Smooth muscle cell (in vitro differentiated cells): Measurements from ENCODE around the gene ALDH5A1. TPM values are rescaled to one million over a fixed set of nuclear protein-coding genes. Genes with fewer than 3 reads are reported as not detected.

ENCODE experiments used
- DNase-seq: peaks from one replicate; lab custom pipeline; 2025; ENCODE audit not compliant: unreplicated experiment; lab: John Stamatoyannopoulos, UW
- H2AFZ ChIP-seq: fragments of 200-600 bp; sonication (generic); 2 replicates; pipeline ENCODE4 v1.6.0; 2016; ENCODE audit warnings: antibody characterized with exemption, low read depth, mild to moderate bottlenecking
- H3F3A ChIP-seq: fragments of 200-600 bp; sonication (generic); 2 replicates; pipeline ENCODE4 v1.6.0; 2017; ENCODE audit warnings: antibody characterized with exemption, low read depth
- H3K27ac ChIP-seq: fragments of 200-600 bp; sonication (generic); 2 replicates; pipeline ENCODE4 v1.5.1; 2016; ENCODE audit warnings: low read depth, mild to moderate bottlenecking
- H3K27me3 ChIP-seq: fragments of 200-600 bp; sonication (generic); 2 replicates; pipeline ENCODE4 v1.6.1; 2016; ENCODE audit warnings: low read depth, mild to moderate bottlenecking
- H3K36me3 ChIP-seq: fragments of 200-600 bp; sonication (generic); 2 replicates; pipeline ENCODE4 v1.5.1; 2016; ENCODE audit warnings: low read depth
- H3K4me1 ChIP-seq: fragments of 200-600 bp; sonication (generic); 2 replicates; pipeline ENCODE4 v1.5.1; 2016; ENCODE audit warnings: low read depth
- H3K4me2 ChIP-seq: fragments of 200-600 bp; sonication (generic); 2 replicates; pipeline ENCODE4 v1.6.0; 2016; ENCODE audit warnings: mild to moderate bottlenecking
- H3K4me3 ChIP-seq: fragments of 200-600 bp; sonication (generic); 2 replicates; pipeline ENCODE4 v1.5.1; 2016; ENCODE audit warnings: mild to moderate bottlenecking
- H3K79me2 ChIP-seq: fragments of 200-600 bp; sonication (generic); 2 replicates; pipeline ENCODE4 v1.6.0; 2016; ENCODE audit warnings: low read depth, mild to moderate bottlenecking
- H3K9ac ChIP-seq: fragments of 200-600 bp; sonication (generic); 2 replicates; pipeline ENCODE4 v1.6.0; 2016; ENCODE audit warnings: low read depth
- H3K9me3 ChIP-seq: fragments of 200-600 bp; sonication (generic); replicated peaks from 2 replicates; pipeline ENCODE4 v1.5.1; 2016; ENCODE audit warnings: low read depth
- H4K20me1 ChIP-seq: fragments of 200-600 bp; sonication (generic); 2 replicates; pipeline ENCODE4 v1.6.0; 2016; ENCODE audit warnings: low read depth
- WGBS: methylation state at CpG from one replicate; pipeline ENCODE4 v1.1.7; 2016; ENCODE audit warnings: low lambda C conversion rate; 5-methylcytosine and 5-hydroxymethylcytosine counted together
- polyA plus RNA-seq: library from polyadenylated mRNA; unstranded; fragments of >200 nt; fragmentation: Nextera tagmentation; extraction: Ambion mirVana; gene quantifications from 2 replicates; pipeline ENCODE4 v1.2.1, GENCODE V29; 2016
- total RNA-seq: library from RNA; depleted of rRNA; stranded (reverse); fragments of >200 nt; gene quantifications from 2 replicates; pipeline ENCODE4 v1.2.3, GENCODE V29; 2014
- TF ChIP-seq, protein P1 (sequence below): fragments of 200-600 bp; sonication (generic); IDR thresholded peaks from 2 replicates; pipeline ENCODE4 v1.5.1; 2017; ENCODE audit warnings: borderline replicate concordance, mild to moderate bottlenecking, antibody characterized with exemption; ENCODE audit not compliant: insufficient read depth, poor library complexity, severe bottlenecking

ALDH5A1 gene
- total and polyA plus RNA-seq, 2 experiments from 2014 or later = 1.7 to 3.0 TPM

DNA sequence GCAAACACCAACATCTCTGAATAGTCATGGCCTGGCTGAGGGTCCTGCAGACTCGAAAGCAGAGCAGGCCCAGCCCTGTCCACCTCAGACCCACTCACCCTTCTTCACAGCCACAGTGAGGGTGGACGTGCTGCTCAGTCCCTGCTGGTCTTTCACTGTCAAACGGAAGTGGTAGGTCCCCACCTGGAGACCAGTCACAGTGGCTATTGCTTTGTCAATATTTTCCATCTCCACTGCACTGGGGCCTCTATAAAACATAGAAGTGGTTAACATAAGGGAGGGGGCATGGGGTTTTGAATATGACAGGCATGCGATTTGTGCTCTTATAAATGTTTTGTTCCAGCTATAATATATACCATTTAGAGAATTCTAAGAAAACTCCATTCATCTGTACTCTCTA lies 73.9 kb downstream of the ALDH5A1 start:
- no peak overlapping the region for H3K4me3 ChIP-seq
- H4K20me1 ChIP-seq = no peaks in the 10 kb centered on the region
- no peaks in the 10 kb centered on the region for H3F3A ChIP-seq
- WGBS = 81% methylated on average over 4 of the region's 4 CpGs
- TF ChIP-seq, protein P1, sequence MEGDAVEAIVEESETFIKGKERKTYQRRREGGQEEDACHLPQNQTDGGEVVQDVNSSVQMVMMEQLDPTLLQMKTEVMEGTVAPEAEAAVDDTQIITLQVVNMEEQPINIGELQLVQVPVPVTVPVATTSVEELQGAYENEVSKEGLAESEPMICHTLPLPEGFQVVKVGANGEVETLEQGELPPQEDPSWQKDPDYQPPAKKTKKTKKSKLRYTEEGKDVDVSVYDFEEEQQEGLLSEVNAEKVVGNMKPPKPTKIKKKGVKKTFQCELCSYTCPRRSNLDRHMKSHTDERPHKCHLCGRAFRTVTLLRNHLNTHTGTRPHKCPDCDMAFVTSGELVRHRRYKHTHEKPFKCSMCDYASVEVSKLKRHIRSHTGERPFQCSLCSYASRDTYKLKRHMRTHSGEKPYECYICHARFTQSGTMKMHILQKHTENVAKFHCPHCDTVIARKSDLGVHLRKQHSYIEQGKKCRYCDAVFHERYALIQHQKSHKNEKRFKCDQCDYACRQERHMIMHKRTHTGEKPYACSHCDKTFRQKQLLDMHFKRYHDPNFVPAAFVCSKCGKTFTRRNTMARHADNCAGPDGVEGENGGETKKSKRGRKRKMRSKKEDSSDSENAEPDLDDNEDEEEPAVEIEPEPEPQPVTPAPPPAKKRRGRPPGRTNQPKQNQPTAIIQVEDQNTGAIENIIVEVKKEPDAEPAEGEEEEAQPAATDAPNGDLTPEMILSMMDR = no peak
- H3K79me2 ChIP-seq = no peaks in the 10 kb centered on the region
- no peak overlapping the region for H3K9ac ChIP-seq
- H3K9me3 ChIP-seq = no peaks in the 10 kb centered on the region
- peaks cover 3% of the 10 kb centered on the region for H3K27me3 ChIP-seq
- no peaks in the 10 kb centered on the region for H3K4me1 ChIP-seq
- no peak overlapping the region for H3K4me2 ChIP-seq
- H3K27ac ChIP-seq = no peak overlapping the region
- H2AFZ ChIP-seq = no peak overlapping the region
- no peaks in the 10 kb centered on the region for H3K36me3 ChIP-seq
- DNase-seq = no peak

DNA sequence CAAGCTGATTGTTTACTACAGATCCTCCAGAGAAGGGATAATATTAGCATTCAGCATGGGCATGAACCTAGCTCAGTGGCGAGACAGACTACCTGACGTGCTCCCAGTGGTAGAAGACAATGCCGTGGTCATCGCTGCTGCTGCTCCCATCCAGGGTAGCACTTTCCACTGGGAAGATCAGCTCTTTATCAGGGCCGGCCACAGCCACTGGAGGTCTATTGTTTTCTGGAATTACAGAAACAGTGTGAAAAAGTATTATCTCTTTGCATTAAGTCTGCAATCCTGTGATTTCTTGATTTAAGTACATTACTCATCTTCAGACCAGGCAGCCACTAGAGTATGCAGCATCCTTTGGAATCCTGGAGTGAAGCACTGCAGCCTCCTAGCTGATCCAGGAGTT lies 75.0 kb downstream of the ALDH5A1 start:
- 96% methylated on average over 5 of the region's 5 CpGs for WGBS
- no peaks in the 10 kb centered on the region for H3K36me3 ChIP-seq
- TF ChIP-seq, protein P1 = no peak

GRCh38 chr6:24571361-24571760 lies 76.6 kb downstream of the ALDH5A1 start:
- no peaks in the 10 kb centered on the region for H3K79me2 ChIP-seq
- no peak overlapping the region for H3K9ac ChIP-seq
- no peaks in the 10 kb centered on the region for H3K36me3 ChIP-seq
- H3K4me2 ChIP-seq = no peak overlapping the region
- H3K4me3 ChIP-seq = no peak overlapping the region
- H3K9me3 ChIP-seq = no peaks in the 10 kb centered on the region
- TF ChIP-seq, protein P1 = no peak
- no peak for DNase-seq
- no peaks in the 10 kb centered on the region for H3F3A ChIP-seq
- no peaks in the 10 kb centered on the region for H3K4me1 ChIP-seq
- no peak overlapping the region for H2AFZ ChIP-seq
- peaks cover 3% of the 10 kb centered on the region for H3K27me3 ChIP-seq
- H3K27ac ChIP-seq = no peak overlapping the region
- WGBS = 80% methylated on average over 6 of the region's 6 CpGs
- H4K20me1 ChIP-seq = no peaks in the 10 kb centered on the region

More for the DNA sequence above, 75.0 kb downstream of the ALDH5A1 start:
- H3K4me2 ChIP-seq = no peak overlapping the region
- H3K9me3 ChIP-seq = no peaks in the 10 kb centered on the region
- no peak overlapping the region for H3K9ac ChIP-seq
- peaks cover 3% of the 10 kb centered on the region for H3K27me3 ChIP-seq
- H3K4me3 ChIP-seq = no peak overlapping the region
- DNase-seq = no peak
- H2AFZ ChIP-seq = no peak overlapping the region
- no peaks in the 10 kb centered on the region for H3F3A ChIP-seq
- H4K20me1 ChIP-seq = no peaks in the 10 kb centered on the region
- H3K27ac ChIP-seq = no peak overlapping the region
- no peaks in the 10 kb centered on the region for H3K79me2 ChIP-seq
- no peaks in the 10 kb centered on the region for H3K4me1 ChIP-seq

GRCh38 chr6:24574809-24575208 lies 80.0 kb downstream of the ALDH5A1 start:
- Histone ChIP-seq H3F3A (no peaks in the 10 kb centered on the region), H4K20me1 (no peaks in the 10 kb centered on the region), H3K27me3 (peaks cover 3% of the 10 kb centered on the region), H3K27ac (no peak overlapping the region), H3K79me2 (no peaks in the 10 kb centered on the region), H3K9me3 (no peaks in the 10 kb centered on the region), H3K4me2 (no peak overlapping the region), H3K36me3 (no peaks in the 10 kb centered on the region), H2AFZ (no peak overlapping the region), H3K9ac (no peak overlapping the region), H3K4me3 (no peak overlapping the region), H3K4me1 (no peaks in the 10 kb centered on the region)
- TF ChIP-seq, protein P1 = no peak
- 68% methylated on average over 4 of the region's 4 CpGs for WGBS
- no peak for DNase-seq
